Measurements from ENCODE around the gene HS3ST1. TPM values are rescaled to one million over a fixed set of nuclear protein-coding genes. Genes with fewer than 3 reads are reported as not detected.
"Not testable (repeated sequence)": the region's sequence is repeated elsewhere in the genome, so short reads cannot be mapped to it uniquely, and the experiment has no call there.

Gene HS3ST1
- total RNA-seq, 2 experiments from 2014 or later: not detected

GRCh38 chr4:11399461-11399971, 29.2 kb downstream of the HS3ST1 start:
- H3K27ac Mint-ChIP-seq: no peak overlapping the region
- POLR2A ChIA-PET: no interaction called here
- ATAC-seq (no peak), DNase-seq (no peak)
- H3K4me3 Mint-ChIP-seq: no peak overlapping the region
- H3K36me3 Mint-ChIP-seq (ENCODE audit: low read depth): no peaks in the 10 kb centered on the region
- no peak for TF ChIP-seq CTCF (IDR thresholded peaks at IDR 0.05)
- H3K27me3 Mint-ChIP-seq: no peaks in the 10 kb centered on the region
- no peaks in the 10 kb centered on the region for H3K4me1 Mint-ChIP-seq (ENCODE audit: low read depth)
- H3K9me3 Mint-ChIP-seq: no peaks in the 10 kb centered on the region
- intact Hi-C loops (cut with micrococcal nuclease): no loop called here
- CTCF ChIA-PET: no interaction called here

GRCh38 chr4:11397819-11398610, 30.7 kb downstream of the HS3ST1 start:
- no peaks in the 10 kb centered on the region for H3K9me3 Mint-ChIP-seq
- no peak overlapping the region for H3K4me3 Mint-ChIP-seq
- no peak overlapping the region for H3K27ac Mint-ChIP-seq
- intact Hi-C loops (cut with micrococcal nuclease): no loop called here
- CTCF ChIA-PET: no interaction called here
- ATAC-seq (no peak), DNase-seq (no peak)
- TF ChIP-seq CTCF (IDR thresholded peaks at IDR 0.05): no peak
- H3K27me3 Mint-ChIP-seq: no peaks in the 10 kb centered on the region
- POLR2A ChIA-PET: no interaction called here
- no peaks in the 10 kb centered on the region for H3K4me1 Mint-ChIP-seq (ENCODE audit: low read depth)
- H3K36me3 Mint-ChIP-seq (ENCODE audit: low read depth): no peaks in the 10 kb centered on the region

- CTCF ChIA-PET: no interaction called here
- intact Hi-C loops (cut with micrococcal nuclease): no loop called here
- DNase-seq (no peak), ATAC-seq (no peak)
- Mint-ChIP-seq H3K4me3 (no peak overlapping the region), H3K4me1 (ENCODE audit: low read depth) (no peaks in the 10 kb centered on the region), H3K9me3 (no peaks in the 10 kb centered on the region), H3K36me3 (ENCODE audit: low read depth) (no peaks in the 10 kb centered on the region), H3K27me3 (no peaks in the 10 kb centered on the region), H3K27ac (no peak overlapping the region)
- no peak for TF ChIP-seq CTCF (IDR thresholded peaks at IDR 0.05)
- POLR2A ChIA-PET: no interaction called here
Measured at GRCh38 chr4:11397146-11397545, 31.5 kb downstream of the HS3ST1 start.

- H3K27me3 Mint-ChIP-seq: no peaks in the 10 kb centered on the region
- intact Hi-C loops (cut with micrococcal nuclease): no loop called here
- TF ChIP-seq CTCF (IDR thresholded peaks at IDR 0.05): no peak
- H3K4me3 Mint-ChIP-seq: no peak overlapping the region
- ChIA-PET CTCF (interaction anchor here (1.0 kb wide), 1 partner anchor 31 kb away, joined by 3 read pairs; no protein-coding TSS in a partner anchor), POLR2A (no interaction called here)
- DNase-seq: no peak
- H3K27ac Mint-ChIP-seq: no peak overlapping the region
- H3K36me3 Mint-ChIP-seq (ENCODE audit: low read depth): no peaks in the 10 kb centered on the region
- no peak for ATAC-seq
- H3K4me1 Mint-ChIP-seq (ENCODE audit: low read depth): no peaks in the 10 kb centered on the region
- H3K9me3 Mint-ChIP-seq: no peaks in the 10 kb centered on the region
Measured at GRCh38 chr4:11393551-11393950, 35.1 kb downstream of the HS3ST1 start.

- H3K36me3 Mint-ChIP-seq (ENCODE audit: low read depth); H3K4me3 Mint-ChIP-seq; POLR2A ChIA-PET; H3K4me1 Mint-ChIP-seq (ENCODE audit: low read depth); CTCF ChIA-PET; ATAC-seq; H3K27me3 Mint-ChIP-seq; DNase-seq; H3K27ac Mint-ChIP-seq; H3K9me3 Mint-ChIP-seq; intact Hi-C loops (cut with micrococcal nuclease): not testable (repeated sequence)
Measured at GRCh38 chr4:11384072-11384471, 44.6 kb downstream of the HS3ST1 start.

Data from activated CD8-positive, alpha-beta T cell treated with anti-CD3 and anti-CD28 coated beads for 36 hours (primary cell).